ENCODE results near the gene GIPR. TPM values are rescaled to one million over a fixed set of nuclear protein-coding genes. Genes with fewer than 3 reads are reported as not detected.
"Not testable (repeated sequence)": the region's sequence is repeated elsewhere in the genome, so short reads cannot be mapped to it uniquely, and the experiment has no call there.

The GIPR gene
- polyA plus RNA-seq (ENCODE audit: insufficient read length), result 0.85 TPM
- long read RNA-seq, donor 1, result 0 reads
- long read RNA-seq, donor 2, result 0 reads
- long read RNA-seq, donor 3, result 0 reads
- long read RNA-seq, donor 4, result 0 reads
- long read RNA-seq, donor 5, partial matches to known transcripts, result 1,839 of 1,858 reads
- long read RNA-seq, donor 5, other reads (novel, unspliced or antisense), result 19 of 1,858 reads
- long read RNA-seq, donor 6, result 0 reads
- long read RNA-seq, donor 7, result 0 reads
- long read RNA-seq, donor 8, result 0 reads

- DNase-seq, result no peak
Observed at GRCh38 chr19:45667620-45668341, at the start of gene GIPR. GIPR (plus strand) TSS chr19:45668221; CDS start chr19:45669521, 1,300 bp downstream.

GRCh38 chr19:45621389-45621788, 46.6 kb upstream of the GIPR start:
- DNase-seq, result no peak

GRCh38 chr19:45621976-45622503, 46.0 kb upstream of the GIPR start:
- no peak for DNase-seq

- DNase-seq, result no peak
Observed at GRCh38 chr19:45623984-45624383, 44.0 kb upstream of the GIPR start.

- DNase-seq, result not testable (repeated sequence)
Observed at GRCh38 chr19:45628219-45628618, 39.8 kb upstream of the GIPR start.

GRCh38 chr19:45629704-45630103, 38.3 kb upstream of the GIPR start:
- no peak for DNase-seq

GRCh38 chr19:45630463-45630862, 37.6 kb upstream of the GIPR start:
- DNase-seq, result no peak

GRCh38 chr19:45632468-45633196, 35.4 kb upstream of the GIPR start:
- DNase-seq, result no peak

- DNase-seq, result no peak
Observed at GRCh38 chr19:45636275-45636674, 31.7 kb upstream of the GIPR start.

GRCh38 chr19:45636902-45637301, 31.1 kb upstream of the GIPR start:
- no peak for DNase-seq

GRCh38 chr19:45637890-45638667, 29.9 kb upstream of the GIPR start:
- DNase-seq, result no peak

- no peak for DNase-seq
Observed at GRCh38 chr19:45638930-45639729, 28.9 kb upstream of the GIPR start, which contains the start of gene EML2. EML2 (minus strand) TSS chr19:45639397; CDS start chr19:45639376, 21 bp downstream.

GRCh38 chr19:45640849-45641273, 27.2 kb upstream of the GIPR start:
- DNase-seq, result no peak

- DNase-seq, result peak; percentile 82
Observed at GRCh38 chr19:45641274-45642105, 26.5 kb upstream of the GIPR start.

- DNase-seq, result peak; percentile 77
Observed at GRCh38 chr19:45643024-45643926, 24.7 kb upstream of the GIPR start.

GRCh38 chr19:45643927-45644771, 23.9 kb upstream of the GIPR start:
- DNase-seq, result no peak

- no peak for DNase-seq
Observed at GRCh38 chr19:45645068-45645630, 22.9 kb upstream of the GIPR start.

Data from left kidney (tissue), 8 donors.